Astrocyte of the cerebellum (primary cell): Measurements from ENCODE around the gene DGKI.

ENCODE experiments used
- DNase-seq: peaks from one replicate; pipeline ENCODE4 v3.0.0-alpha.2; 2011; ENCODE audit warnings: low read depth
- H3K4me3 ChIP-seq: 2 replicates; pipeline ENCODE4 v1.5.1; 2011; ENCODE audit warnings: mild to moderate bottlenecking, low read depth, low read length, moderate library complexity
- in situ Hi-C: cut with HindIII; loops from 2 replicates; pipeline ENCODE4 v1.10.0; 2017; ENCODE audit warnings: low sequenced_read_pairs
- TF ChIP-seq, protein P1 (sequence below): IDR thresholded peaks from 2 replicates; pipeline ENCODE4 v1.5.1; 2012; ENCODE audit warnings: low read length, low read depth, moderate library complexity, mild to moderate bottlenecking; ENCODE audit errors: missing control alignments

Gene DGKI

GRCh38 chr7:137664846-137665245 is 181.9 kb downstream of the DGKI start:
- no peak overlapping the region for H3K4me3 ChIP-seq
- in situ Hi-C loops: loop anchor here (5.0 kb wide), 1 partner anchor 58 kb away; no protein-coding TSS in a partner anchor
- TF ChIP-seq, protein P1, sequence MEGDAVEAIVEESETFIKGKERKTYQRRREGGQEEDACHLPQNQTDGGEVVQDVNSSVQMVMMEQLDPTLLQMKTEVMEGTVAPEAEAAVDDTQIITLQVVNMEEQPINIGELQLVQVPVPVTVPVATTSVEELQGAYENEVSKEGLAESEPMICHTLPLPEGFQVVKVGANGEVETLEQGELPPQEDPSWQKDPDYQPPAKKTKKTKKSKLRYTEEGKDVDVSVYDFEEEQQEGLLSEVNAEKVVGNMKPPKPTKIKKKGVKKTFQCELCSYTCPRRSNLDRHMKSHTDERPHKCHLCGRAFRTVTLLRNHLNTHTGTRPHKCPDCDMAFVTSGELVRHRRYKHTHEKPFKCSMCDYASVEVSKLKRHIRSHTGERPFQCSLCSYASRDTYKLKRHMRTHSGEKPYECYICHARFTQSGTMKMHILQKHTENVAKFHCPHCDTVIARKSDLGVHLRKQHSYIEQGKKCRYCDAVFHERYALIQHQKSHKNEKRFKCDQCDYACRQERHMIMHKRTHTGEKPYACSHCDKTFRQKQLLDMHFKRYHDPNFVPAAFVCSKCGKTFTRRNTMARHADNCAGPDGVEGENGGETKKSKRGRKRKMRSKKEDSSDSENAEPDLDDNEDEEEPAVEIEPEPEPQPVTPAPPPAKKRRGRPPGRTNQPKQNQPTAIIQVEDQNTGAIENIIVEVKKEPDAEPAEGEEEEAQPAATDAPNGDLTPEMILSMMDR: no peak
- DNase-seq: no peak

- in situ Hi-C loops: loop anchor here (5.0 kb wide), 1 partner anchor 54 kb away; no protein-coding TSS in a partner anchor
- no peak for DNase-seq
- TF ChIP-seq, protein P1: no peak
- no peak overlapping the region for H3K4me3 ChIP-seq
Measured at GRCh38 chr7:137661634-137662033, 185.1 kb downstream of the DGKI start.

DNA sequence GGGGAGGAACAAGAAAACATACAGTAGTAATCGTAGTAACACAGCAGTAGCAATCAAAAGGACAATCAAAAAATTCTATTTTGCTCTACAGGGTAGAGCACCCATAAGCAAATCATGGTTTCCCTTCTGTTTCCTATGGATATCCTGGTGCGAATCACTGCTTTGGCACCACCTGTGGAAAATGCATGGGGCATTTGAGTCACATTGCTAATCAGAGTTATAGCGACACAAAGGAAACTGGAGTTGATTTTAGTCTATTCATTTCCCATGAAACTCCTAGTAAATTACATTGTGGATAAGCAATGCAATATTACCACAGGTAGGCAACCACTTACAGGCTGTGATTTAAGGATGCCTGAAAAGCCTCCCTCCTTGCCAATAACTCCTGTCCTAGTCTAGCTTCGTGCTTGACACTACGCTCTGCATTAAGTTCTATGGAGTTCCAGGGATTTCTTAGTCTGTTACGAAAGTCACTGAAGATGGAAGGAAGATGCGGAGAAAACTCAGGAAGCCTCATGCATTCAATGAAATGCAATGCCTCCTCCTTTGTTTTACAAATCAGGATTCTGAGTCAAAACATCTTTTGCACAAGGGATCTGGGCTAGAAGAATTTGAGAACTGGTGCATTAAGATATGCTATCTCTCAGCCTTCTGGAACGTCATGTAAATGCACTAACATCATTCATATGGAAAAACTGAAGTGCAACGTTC is 188.4 kb downstream of the DGKI start:
- DNase-seq: no peak
- TF ChIP-seq, protein P1: no peak
- in situ Hi-C loops: no loop called here
- no peak overlapping the region for H3K4me3 ChIP-seq

- in situ Hi-C loops: no loop called here
- H3K4me3 ChIP-seq: no peak overlapping the region
- TF ChIP-seq, protein P1: no peak
- DNase-seq: no peak
Measured at GRCh38 chr7:137657476-137658189, 189.1 kb downstream of the DGKI start.

GRCh38 chr7:137656850-137657232 is 189.9 kb downstream of the DGKI start:
- DNase-seq: no peak
- no peak overlapping the region for H3K4me3 ChIP-seq
- TF ChIP-seq, protein P1: no peak
- in situ Hi-C loops: no loop called here

DNA sequence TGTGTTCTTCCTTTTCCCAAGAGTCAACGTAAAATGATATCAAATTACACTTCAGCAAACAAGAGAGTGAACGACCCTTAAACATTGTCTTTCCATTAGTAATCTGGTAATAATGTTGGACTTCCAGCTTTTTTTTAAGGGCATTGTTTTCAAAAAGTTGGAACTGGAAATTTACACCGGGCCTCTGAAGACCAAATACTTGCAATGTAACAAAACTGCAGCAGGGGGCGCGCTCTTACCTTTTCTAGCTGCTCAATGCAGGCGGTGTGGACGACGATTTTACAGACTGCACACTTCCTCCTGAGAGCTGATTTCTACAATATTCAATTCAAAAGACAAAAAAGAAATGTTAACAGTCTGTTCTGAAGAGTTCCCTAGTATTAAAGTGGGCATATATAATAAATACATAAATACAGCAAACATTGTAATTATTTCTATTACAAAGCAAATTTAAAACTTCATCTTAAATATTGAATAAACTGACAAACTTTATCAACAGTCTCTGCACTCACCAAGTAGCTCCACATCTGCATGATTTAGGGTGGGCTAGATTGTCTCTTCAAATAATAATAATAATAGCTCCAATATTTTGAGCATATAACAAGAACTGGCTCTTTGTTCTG is 190.4 kb downstream of the DGKI start:
- in situ Hi-C loops: no loop called here
- TF ChIP-seq, protein P1: peak; percentile 83
- H3K4me3 ChIP-seq: no peak overlapping the region
- DNase-seq: peak; percentile 63
